ENCODE results near the gene SLAMF9. TPM values are rescaled to one million over a fixed set of nuclear protein-coding genes. Genes with fewer than 3 reads are reported as not detected.

SLAMF9 gene
- total RNA-seq, 4 donors from 2014 or later, result not detected

DNA sequence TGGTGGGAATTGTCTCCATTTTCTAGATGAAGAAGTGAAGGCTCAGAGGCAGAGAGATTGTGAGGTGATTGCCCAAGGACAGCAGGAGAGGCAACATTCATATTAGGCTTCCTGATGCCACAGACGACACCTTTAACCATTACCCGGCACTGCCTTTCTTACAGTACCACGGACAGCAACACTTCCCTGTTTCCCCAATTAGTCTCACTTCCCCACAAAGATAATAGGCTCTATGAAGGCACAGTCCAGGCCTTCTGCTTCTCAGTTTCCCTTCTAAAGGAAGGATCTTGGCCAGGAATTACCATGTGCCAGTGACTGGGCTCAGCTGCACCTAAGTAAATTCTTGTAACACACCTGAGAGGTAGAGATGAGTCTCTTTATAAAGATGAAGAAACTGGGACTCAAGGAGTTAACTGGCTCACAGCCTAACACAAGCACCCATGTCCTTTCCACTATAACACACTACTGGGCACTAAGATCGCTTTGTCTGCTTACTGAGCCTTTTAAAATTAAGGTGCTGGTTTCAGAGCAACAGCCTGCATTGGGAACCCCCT lies 18.2 kb downstream of the SLAMF9 start:
- Histone ChIP-seq H3K4me1 (peaks cover 77% of the 10 kb centered on the region), H3K9me3 (no peaks in the 10 kb centered on the region), H3K36me3 (peaks cover 3% of the 10 kb centered on the region), H3K4me3 (no peak overlapping the region), H3K27ac (no peak overlapping the region), H3K27me3 (no peaks in the 10 kb centered on the region)
- TF ChIP-seq POLR2A (IDR thresholded peaks at IDR 0.05), result no peak
- TF ChIP-seq, protein P1, sequence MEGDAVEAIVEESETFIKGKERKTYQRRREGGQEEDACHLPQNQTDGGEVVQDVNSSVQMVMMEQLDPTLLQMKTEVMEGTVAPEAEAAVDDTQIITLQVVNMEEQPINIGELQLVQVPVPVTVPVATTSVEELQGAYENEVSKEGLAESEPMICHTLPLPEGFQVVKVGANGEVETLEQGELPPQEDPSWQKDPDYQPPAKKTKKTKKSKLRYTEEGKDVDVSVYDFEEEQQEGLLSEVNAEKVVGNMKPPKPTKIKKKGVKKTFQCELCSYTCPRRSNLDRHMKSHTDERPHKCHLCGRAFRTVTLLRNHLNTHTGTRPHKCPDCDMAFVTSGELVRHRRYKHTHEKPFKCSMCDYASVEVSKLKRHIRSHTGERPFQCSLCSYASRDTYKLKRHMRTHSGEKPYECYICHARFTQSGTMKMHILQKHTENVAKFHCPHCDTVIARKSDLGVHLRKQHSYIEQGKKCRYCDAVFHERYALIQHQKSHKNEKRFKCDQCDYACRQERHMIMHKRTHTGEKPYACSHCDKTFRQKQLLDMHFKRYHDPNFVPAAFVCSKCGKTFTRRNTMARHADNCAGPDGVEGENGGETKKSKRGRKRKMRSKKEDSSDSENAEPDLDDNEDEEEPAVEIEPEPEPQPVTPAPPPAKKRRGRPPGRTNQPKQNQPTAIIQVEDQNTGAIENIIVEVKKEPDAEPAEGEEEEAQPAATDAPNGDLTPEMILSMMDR (IDR thresholded peaks at IDR 0.05), result no peak
- no peak for TF ChIP-seq POLR2AphosphoS5 (IDR thresholded peaks at IDR 0.05)
- TF ChIP-seq EP300 (IDR thresholded peaks at IDR 0.05), result no peak
- DNase-seq (ENCODE audit: low spot score in 2 of 2), result no peak
- 53% methylated on average over 4 of the region's 4 CpGs for WGBS

DNA sequence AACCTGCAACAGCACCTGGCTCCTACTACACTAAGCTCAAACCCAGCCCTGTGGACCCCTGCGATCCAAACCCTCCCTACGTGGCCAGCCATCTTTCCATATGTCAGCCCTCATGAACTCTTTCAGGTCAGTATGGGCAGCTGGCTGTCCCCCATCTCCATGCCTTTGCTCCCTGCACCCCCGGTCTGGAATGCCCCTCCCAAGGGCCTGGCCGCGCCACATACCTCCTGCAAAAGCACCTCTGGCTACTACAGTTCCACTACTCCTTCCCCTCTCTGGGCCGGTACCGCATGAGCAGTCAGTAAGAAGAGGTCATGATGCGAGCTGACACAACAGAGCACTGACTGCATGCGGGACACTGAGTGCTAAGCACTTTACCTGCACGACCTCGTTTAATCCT lies 18.7 kb downstream of the SLAMF9 start:
- Histone ChIP-seq H3K9me3 (no peaks in the 10 kb centered on the region), H3K4me1 (peaks cover 75% of the 10 kb centered on the region), H3K27me3 (no peaks in the 10 kb centered on the region), H3K36me3 (peaks cover 3% of the 10 kb centered on the region), H3K4me3 (no peak overlapping the region), H3K27ac (no peak overlapping the region)
- TF ChIP-seq, protein P1 (IDR thresholded peaks at IDR 0.05), result no peak
- TF ChIP-seq EP300 (IDR thresholded peaks at IDR 0.05) (no peak), POLR2A (IDR thresholded peaks at IDR 0.05) (no peak), POLR2AphosphoS5 (IDR thresholded peaks at IDR 0.05) (no peak)
- no peak for DNase-seq (ENCODE audit: low spot score in 2 of 2)
- 87% methylated on average over 11 of the region's 11 CpGs for WGBS

DNA sequence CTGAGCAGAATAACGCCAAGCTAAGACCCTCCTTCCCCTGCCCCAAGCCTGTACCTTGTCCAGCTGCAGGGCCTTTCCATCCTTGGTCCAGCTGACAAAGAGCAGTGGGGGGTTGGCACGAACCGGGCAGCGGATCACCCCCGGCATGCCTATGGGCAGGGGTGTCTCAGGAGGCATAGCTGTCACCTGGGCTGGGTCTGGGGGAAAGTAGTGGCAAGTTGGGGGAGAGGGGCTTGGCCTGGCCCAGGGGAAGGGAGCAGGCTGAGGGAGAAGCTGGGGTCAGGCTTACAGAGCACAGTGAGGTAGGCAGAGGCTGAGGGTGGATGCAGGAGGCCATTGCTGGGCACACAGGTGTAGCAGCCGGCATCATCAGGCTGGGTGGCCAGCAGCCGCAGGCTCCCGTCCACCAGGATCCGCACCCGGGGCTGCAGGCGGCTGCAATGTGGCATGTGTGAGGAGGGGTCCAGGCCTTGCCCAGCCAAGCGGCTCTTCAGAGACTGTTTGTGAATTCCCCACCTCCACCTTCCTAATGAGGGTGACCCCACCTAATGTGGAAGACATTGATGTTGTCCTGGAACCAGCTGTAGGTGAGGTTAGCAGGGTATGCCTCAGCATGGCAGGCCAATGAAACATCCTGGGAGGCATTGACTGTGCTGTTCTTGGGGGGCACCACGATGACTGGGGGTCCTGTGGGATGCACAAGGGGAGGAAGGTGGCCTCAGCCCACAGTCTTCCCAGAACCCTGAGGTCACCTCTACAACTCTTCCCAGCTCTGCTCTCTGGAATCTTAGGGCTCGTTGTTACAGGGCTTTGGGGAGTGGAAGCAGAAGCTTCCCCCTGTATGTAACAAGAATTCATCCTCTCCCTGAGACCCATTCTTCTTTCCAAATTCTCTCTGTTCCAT lies 19.6 kb downstream of the SLAMF9 start:
- no peak overlapping the region for H3K27ac ChIP-seq
- H3K36me3 ChIP-seq, result peaks cover 3% of the 10 kb centered on the region
- no peak for TF ChIP-seq EP300 (IDR thresholded peaks at IDR 0.05)
- TF ChIP-seq, protein P1 (IDR thresholded peaks at IDR 0.05), result no peak
- no peak for TF ChIP-seq POLR2AphosphoS5 (IDR thresholded peaks at IDR 0.05)
- TF ChIP-seq POLR2A (IDR thresholded peaks at IDR 0.05), result no peak
- 76% methylated on average over 12 of the region's 14 CpGs for WGBS
- peak in 1 of 2 donors; percentile 53 for DNase-seq (ENCODE audit: low spot score in 2 of 2)
- H3K9me3 ChIP-seq, result no peaks in the 10 kb centered on the region
- H3K27me3 ChIP-seq, result no peaks in the 10 kb centered on the region
- H3K4me3 ChIP-seq, result no peak overlapping the region
- H3K4me1 ChIP-seq, result peaks cover 73% of the 10 kb centered on the region

DNA sequence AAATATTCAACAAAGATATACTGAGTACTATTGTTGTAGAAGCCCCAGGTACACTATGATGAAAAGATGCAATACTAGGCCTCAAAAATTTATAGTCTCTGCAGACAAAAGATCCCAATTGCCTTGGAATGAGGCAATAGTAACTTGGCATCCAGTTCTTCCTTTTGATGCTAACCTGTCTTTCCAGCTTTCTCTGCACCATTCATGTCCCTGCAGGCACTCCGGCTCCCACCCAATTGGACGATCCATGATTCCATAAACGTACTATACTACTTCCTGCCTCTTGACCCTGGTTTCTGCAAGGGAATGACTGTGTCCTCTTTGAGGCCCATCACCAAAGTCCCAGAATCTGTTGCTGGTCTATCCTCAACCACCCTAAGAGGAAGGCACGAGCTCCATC lies 20.7 kb downstream of the SLAMF9 start:
- no peak for DNase-seq (ENCODE audit: low spot score in 2 of 2)
- H3K9me3 ChIP-seq, result no peaks in the 10 kb centered on the region
- H3K4me1 ChIP-seq, result peaks cover 66% of the 10 kb centered on the region
- H3K36me3 ChIP-seq, result peaks cover 3% of the 10 kb centered on the region
- no peak overlapping the region for H3K4me3 ChIP-seq
- peak overlapping the region; percentile 49 for H3K27ac ChIP-seq
- WGBS, result 58% methylated on average over 4 of the region's 4 CpGs
- TF ChIP-seq EP300 (IDR thresholded peaks at IDR 0.05) (no peak), POLR2A (IDR thresholded peaks at IDR 0.05) (no peak), POLR2AphosphoS5 (IDR thresholded peaks at IDR 0.05) (peak in 1 of 3 donors; percentile 67)
- TF ChIP-seq, protein P1 (IDR thresholded peaks at IDR 0.05), result no peak
- H3K27me3 ChIP-seq, result no peaks in the 10 kb centered on the region

Data from suprapubic skin (tissue), 4 donors.